ENCODE data around the gene PRICKLE3.

PRICKLE3 gene

GRCh38 chrX:49206543-49206942 lies 20.4 kb upstream of the PRICKLE3 start:
- no peak overlapping the region for H3K4me3 ChIP-seq (ENCODE audit: low read depth, low read length)
- no peak for DNase-seq (ENCODE audit: low read depth)
- TF ChIP-seq, protein P1, sequence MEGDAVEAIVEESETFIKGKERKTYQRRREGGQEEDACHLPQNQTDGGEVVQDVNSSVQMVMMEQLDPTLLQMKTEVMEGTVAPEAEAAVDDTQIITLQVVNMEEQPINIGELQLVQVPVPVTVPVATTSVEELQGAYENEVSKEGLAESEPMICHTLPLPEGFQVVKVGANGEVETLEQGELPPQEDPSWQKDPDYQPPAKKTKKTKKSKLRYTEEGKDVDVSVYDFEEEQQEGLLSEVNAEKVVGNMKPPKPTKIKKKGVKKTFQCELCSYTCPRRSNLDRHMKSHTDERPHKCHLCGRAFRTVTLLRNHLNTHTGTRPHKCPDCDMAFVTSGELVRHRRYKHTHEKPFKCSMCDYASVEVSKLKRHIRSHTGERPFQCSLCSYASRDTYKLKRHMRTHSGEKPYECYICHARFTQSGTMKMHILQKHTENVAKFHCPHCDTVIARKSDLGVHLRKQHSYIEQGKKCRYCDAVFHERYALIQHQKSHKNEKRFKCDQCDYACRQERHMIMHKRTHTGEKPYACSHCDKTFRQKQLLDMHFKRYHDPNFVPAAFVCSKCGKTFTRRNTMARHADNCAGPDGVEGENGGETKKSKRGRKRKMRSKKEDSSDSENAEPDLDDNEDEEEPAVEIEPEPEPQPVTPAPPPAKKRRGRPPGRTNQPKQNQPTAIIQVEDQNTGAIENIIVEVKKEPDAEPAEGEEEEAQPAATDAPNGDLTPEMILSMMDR (conservative IDR thresholded peaks at IDR 0.05; ENCODE audit: low read depth, low read length) = no peak

- no peak for DNase-seq (ENCODE audit: low read depth)
- TF ChIP-seq, protein P1 (conservative IDR thresholded peaks at IDR 0.05; ENCODE audit: low read depth, low read length) = no peak
- no peak overlapping the region for H3K4me3 ChIP-seq (ENCODE audit: low read depth, low read length)
These were observed 19.3 kb upstream of the PRICKLE3 start for GRCh38 chrX:49205443-49205842.

- DNase-seq (ENCODE audit: low read depth) = no peak
These were observed 18.5 kb upstream of the PRICKLE3 start for GRCh38 chrX:49204709-49205108.

GRCh38 chrX:49204017-49204416 lies 17.8 kb upstream of the PRICKLE3 start:
- TF ChIP-seq, protein P1 (conservative IDR thresholded peaks at IDR 0.05; ENCODE audit: low read depth, low read length) = no peak
- no peak overlapping the region for H3K4me3 ChIP-seq (ENCODE audit: low read depth, low read length)
- no peak for DNase-seq (ENCODE audit: low read depth)

More at GRCh38 chrX:49204709-49205108, 18.5 kb upstream of the PRICKLE3 start:
- TF ChIP-seq, protein P1 (conservative IDR thresholded peaks at IDR 0.05; ENCODE audit: low read depth, low read length) = no peak
- no peak overlapping the region for H3K4me3 ChIP-seq (ENCODE audit: low read depth, low read length)

GRCh38 chrX:49203536-49203935 lies 17.4 kb upstream of the PRICKLE3 start:
- no peak overlapping the region for H3K4me3 ChIP-seq (ENCODE audit: low read depth, low read length)
- TF ChIP-seq, protein P1 (conservative IDR thresholded peaks at IDR 0.05; ENCODE audit: low read depth, low read length) = no peak
- no peak for DNase-seq (ENCODE audit: low read depth)

GRCh38 chrX:49202022-49202421 lies 15.8 kb upstream of the PRICKLE3 start:
- no peak for DNase-seq (ENCODE audit: low read depth)
- TF ChIP-seq, protein P1 (conservative IDR thresholded peaks at IDR 0.05; ENCODE audit: low read depth, low read length) = no peak
- H3K4me3 ChIP-seq (ENCODE audit: low read depth, low read length) = no peak overlapping the region

GRCh38 chrX:49199906-49200771 lies 14.0 kb upstream of the PRICKLE3 start, which contains the start of gene SYP:
Gene SYP (minus strand): TSS chrX:49200193. CDS start chrX:49200186, 7 bp downstream.
- DNase-seq (ENCODE audit: low read depth) = peak; percentile 90
- TF ChIP-seq, protein P1 (conservative IDR thresholded peaks at IDR 0.05; ENCODE audit: low read depth, low read length) = no peak
- peak within 1 kb of the TSS; percentile 40 for H3K4me3 ChIP-seq (ENCODE audit: low read depth, low read length)
